ENCODE measurements around the gene USH1C.

DNA sequence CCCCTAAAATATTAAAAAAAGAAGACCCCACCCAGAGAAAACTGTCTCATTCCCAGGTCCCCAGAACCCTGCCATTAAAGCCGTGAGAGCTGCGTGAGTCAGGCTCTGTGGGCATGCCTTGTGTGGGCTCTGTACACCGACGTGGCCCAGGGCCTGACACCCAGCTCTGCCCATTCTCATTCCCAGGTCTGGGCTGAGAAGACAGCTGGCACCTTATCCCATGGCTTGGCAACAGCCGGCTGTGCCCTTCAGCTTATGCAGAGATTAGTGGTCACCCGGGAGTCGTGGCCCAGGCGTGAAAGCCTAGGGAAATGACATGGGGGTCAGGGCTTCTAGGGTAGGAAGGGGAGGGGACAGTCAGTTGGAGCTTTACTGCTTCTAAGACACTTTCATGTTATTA is 34.7 kb upstream of the USH1C start:
- no peak for TF ChIP-seq EZH2 (IDR thresholded peaks at IDR 0.05; ENCODE audit: insufficient read depth, poor library complexity, severe bottlenecking)
- TF ChIP-seq EZH2phosphoT487 (IDR thresholded peaks at IDR 0.05; ENCODE audit: insufficient read depth, low read depth) = no peak
